ENCODE data around the gene FAAP20.

The FAAP20 gene

GRCh38 chr1:2224631-2225428 lies 30.3 kb upstream of the FAAP20 start:
- peak; percentile 13 for DNase-seq (ENCODE audit: low read depth)
- TF ChIP-seq, protein P1, sequence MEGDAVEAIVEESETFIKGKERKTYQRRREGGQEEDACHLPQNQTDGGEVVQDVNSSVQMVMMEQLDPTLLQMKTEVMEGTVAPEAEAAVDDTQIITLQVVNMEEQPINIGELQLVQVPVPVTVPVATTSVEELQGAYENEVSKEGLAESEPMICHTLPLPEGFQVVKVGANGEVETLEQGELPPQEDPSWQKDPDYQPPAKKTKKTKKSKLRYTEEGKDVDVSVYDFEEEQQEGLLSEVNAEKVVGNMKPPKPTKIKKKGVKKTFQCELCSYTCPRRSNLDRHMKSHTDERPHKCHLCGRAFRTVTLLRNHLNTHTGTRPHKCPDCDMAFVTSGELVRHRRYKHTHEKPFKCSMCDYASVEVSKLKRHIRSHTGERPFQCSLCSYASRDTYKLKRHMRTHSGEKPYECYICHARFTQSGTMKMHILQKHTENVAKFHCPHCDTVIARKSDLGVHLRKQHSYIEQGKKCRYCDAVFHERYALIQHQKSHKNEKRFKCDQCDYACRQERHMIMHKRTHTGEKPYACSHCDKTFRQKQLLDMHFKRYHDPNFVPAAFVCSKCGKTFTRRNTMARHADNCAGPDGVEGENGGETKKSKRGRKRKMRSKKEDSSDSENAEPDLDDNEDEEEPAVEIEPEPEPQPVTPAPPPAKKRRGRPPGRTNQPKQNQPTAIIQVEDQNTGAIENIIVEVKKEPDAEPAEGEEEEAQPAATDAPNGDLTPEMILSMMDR (conservative IDR thresholded peaks at IDR 0.05; ENCODE audit: control insufficient read depth, insufficient read depth, low read depth, low read length) = no peak
- H3K4me3 ChIP-seq (ENCODE audit: control insufficient read depth, low read depth, low read length) = no peak overlapping the region

DNA sequence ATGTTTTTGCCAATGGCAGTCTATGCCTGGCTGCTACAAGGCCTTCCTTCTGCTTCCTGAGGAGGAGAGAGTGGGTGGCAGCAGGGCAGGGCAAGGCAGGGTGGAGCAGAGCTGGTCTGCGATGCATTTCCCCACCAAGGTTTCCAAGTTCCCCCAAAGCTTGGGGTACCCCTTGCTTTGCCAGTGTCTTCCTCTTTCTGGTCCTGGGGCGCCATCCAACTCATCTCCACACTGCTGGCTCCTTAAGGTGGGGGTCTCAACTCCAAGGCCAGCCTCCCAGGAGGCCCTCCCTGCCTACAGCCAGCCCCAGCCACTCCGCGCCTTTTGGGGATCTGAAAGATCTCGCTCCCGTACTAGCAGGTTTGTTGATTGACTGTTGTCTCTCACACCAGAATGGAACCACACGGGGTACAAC lies 29.6 kb upstream of the FAAP20 start:
- TF ChIP-seq, protein P1 (conservative IDR thresholded peaks at IDR 0.05; ENCODE audit: control insufficient read depth, insufficient read depth, low read depth, low read length) = no peak
- H3K4me3 ChIP-seq (ENCODE audit: control insufficient read depth, low read depth, low read length) = no peak overlapping the region
- DNase-seq (ENCODE audit: low read depth) = no peak

DNA sequence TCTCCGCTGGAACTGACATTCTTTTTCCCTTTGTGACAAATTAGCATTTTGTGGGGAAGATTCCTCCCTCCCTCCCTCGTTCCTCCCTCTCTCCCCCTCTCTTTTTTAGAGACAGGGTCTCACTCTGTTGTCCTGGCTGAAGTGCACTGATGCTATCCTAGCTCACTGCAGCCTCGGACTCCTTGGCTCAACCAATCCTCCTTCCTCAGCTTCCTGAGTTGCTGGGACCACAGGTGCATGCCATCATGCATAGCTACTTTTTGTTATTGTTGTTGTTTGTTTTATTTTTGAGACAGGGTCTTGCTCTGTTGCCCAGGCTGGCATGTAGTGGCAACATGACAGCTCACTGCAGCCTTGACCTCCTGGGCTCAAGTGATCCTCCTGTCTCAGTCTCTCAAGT lies 26.7 kb upstream of the FAAP20 start:
- no peak overlapping the region for H3K4me3 ChIP-seq (ENCODE audit: control insufficient read depth, low read depth, low read length)
- TF ChIP-seq, protein P1 (conservative IDR thresholded peaks at IDR 0.05; ENCODE audit: control insufficient read depth, insufficient read depth, low read depth, low read length) = no peak
- no peak for DNase-seq (ENCODE audit: low read depth)

- no peak overlapping the region for H3K4me3 ChIP-seq (ENCODE audit: control insufficient read depth, low read depth, low read length)
Measured at GRCh38 chr1:2216767-2217058, 22.1 kb upstream of the FAAP20 start.

GRCh38 chr1:2215909-2216766 lies 21.6 kb upstream of the FAAP20 start:
- TF ChIP-seq, protein P1 (conservative IDR thresholded peaks at IDR 0.05; ENCODE audit: control insufficient read depth, insufficient read depth, low read depth, low read length) = no peak

More at GRCh38 chr1:2216767-2217058, 22.1 kb upstream of the FAAP20 start:
- DNase-seq (ENCODE audit: low read depth) = no peak
- TF ChIP-seq, protein P1 (conservative IDR thresholded peaks at IDR 0.05; ENCODE audit: control insufficient read depth, insufficient read depth, low read depth, low read length) = no peak

DNA sequence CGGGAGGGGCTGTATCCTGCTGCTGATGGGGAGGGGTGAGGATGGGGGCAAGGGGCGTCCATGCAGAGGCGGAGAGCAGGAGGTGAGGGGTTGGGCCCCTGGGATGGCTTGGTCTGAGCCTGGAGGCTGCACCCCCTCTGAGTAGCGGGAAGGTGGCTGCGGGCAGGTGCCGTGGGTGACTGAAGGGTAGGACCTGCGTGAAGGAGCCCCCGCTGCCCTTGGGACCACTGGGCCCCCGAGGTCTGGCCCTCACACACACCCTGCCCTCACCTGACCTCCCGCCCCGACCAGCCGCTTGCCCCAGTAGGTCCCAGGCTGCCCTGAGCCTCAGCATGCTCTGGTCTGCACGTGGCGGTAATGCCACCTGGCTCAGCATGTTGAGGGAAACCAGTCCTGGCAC lies 20.8 kb upstream of the FAAP20 start:
- H3K4me3 ChIP-seq (ENCODE audit: control insufficient read depth, low read depth, low read length) = no peak overlapping the region
- TF ChIP-seq, protein P1 (conservative IDR thresholded peaks at IDR 0.05; ENCODE audit: control insufficient read depth, insufficient read depth, low read depth, low read length) = no peak
- DNase-seq (ENCODE audit: low read depth) = no peak

More at GRCh38 chr1:2215909-2216766, 21.6 kb upstream of the FAAP20 start:
- DNase-seq (ENCODE audit: low read depth) = no peak
- no peak overlapping the region for H3K4me3 ChIP-seq (ENCODE audit: control insufficient read depth, low read depth, low read length)
